HG02852 (cell line): ENCODE data around the gene MACO1.

Source experiments
- ATAC-seq: cut with Tn5 transposase; IDR thresholded peaks from one replicate; pipeline ENCODE4 v1.9.1; 2021; ENCODE audit warnings: mild to moderate bottlenecking, moderate library complexity; ENCODE audit not compliant: unreplicated experiment

Gene MACO1

GRCh38 chr1:25519624-25520023 lies 88.9 kb downstream of the MACO1 start:
- ATAC-seq = no peak

- no peak for ATAC-seq
Observed at GRCh38 chr1:25520446-25521061, 89.9 kb downstream of the MACO1 start.

- no peak for ATAC-seq
Observed at GRCh38 chr1:25522031-25522655, 91.4 kb downstream of the MACO1 start.

GRCh38 chr1:25523542-25523941 lies 92.8 kb downstream of the MACO1 start:
- no peak for ATAC-seq

GRCh38 chr1:25524568-25525360 lies 94.1 kb downstream of the MACO1 start:
- no peak for ATAC-seq

GRCh38 chr1:25525361-25525688 lies 94.6 kb downstream of the MACO1 start:
- no peak for ATAC-seq

- ATAC-seq = no peak
Observed at GRCh38 chr1:25526753-25527152, 96.1 kb downstream of the MACO1 start.

GRCh38 chr1:25527226-25527846 lies 96.6 kb downstream of the MACO1 start:
- ATAC-seq = no peak

- ATAC-seq = no peak
Observed at GRCh38 chr1:25527946-25528595, 97.4 kb downstream of the MACO1 start.

- no peak for ATAC-seq
Observed at GRCh38 chr1:25528881-25529517, 98.3 kb downstream of the MACO1 start.

GRCh38 chr1:25529518-25530185 lies 99.0 kb downstream of the MACO1 start:
- no peak for ATAC-seq

- no peak for ATAC-seq
Observed at GRCh38 chr1:25530186-25531081, 99.7 kb downstream of the MACO1 start.

GRCh38 chr1:25531082-25531461 lies 100.4 kb downstream of the MACO1 start:
- no peak for ATAC-seq

- ATAC-seq = no peak
Observed at GRCh38 chr1:25532970-25533369, 102.3 kb downstream of the MACO1 start.

GRCh38 chr1:25533775-25534409 lies 103.2 kb downstream of the MACO1 start:
- no peak for ATAC-seq

GRCh38 chr1:25534410-25534788 lies 103.7 kb downstream of the MACO1 start:
- ATAC-seq = no peak

GRCh38 chr1:25536124-25536523 lies 105.4 kb downstream of the MACO1 start:
- no peak for ATAC-seq

GRCh38 chr1:25537153-25537831 lies 106.6 kb downstream of the MACO1 start:
- ATAC-seq = no peak
